ENCODE measurements around the gene KAT2A. TPM values are rescaled to one million over a fixed set of nuclear protein-coding genes. Genes with fewer than 3 reads are reported as not detected.
A peak's percentile ranks its signal among the peaks of the same experiment; 100 is the strongest.

The KAT2A gene
- polyA plus RNA-seq, 1 experiment: 25.2 TPM

GRCh38 chr17:42122371-42123303 lies 1.5 kb upstream of the KAT2A start, which contains the start of gene HSPB9:
HSPB9 (plus strand) TSS chr17:42122804; CDS start chr17:42122851, 47 bp downstream.
- H3K27me3 ChIP-seq (ENCODE audit: control insufficient read depth, insufficient read depth, low read length): no peaks in the 10 kb centered on the region
- ChIA-PET CTCF (interaction anchor here (0.9 to 1.6 kb wide), 2 partner anchors 14 to 55 kb away, joined by 3 read pairs; no protein-coding TSS in a partner anchor), POLR2A (no interaction called here)
- TF ChIP-seq CTCF (IDR thresholded peaks at IDR 0.05; ENCODE audit: insufficient read depth, low read depth, low read length): no peak
- H3K4me3 ChIP-seq (ENCODE audit: low read depth, low read length): no peak within 1 kb of the TSS
- peaks cover 17% of the 10 kb centered on the region for H3K36me3 ChIP-seq (ENCODE audit: control insufficient read depth, insufficient read depth, low read length)
- no peak for DNase-seq (ENCODE audit: low read depth)

- peak overlapping the region; percentile 69 for H3K4me3 ChIP-seq (ENCODE audit: low read depth, low read length)
- no peaks in the 10 kb centered on the region for H3K27me3 ChIP-seq (ENCODE audit: control insufficient read depth, insufficient read depth, low read length)
- DNase-seq (ENCODE audit: low read depth): no peak
- H3K36me3 ChIP-seq (ENCODE audit: control insufficient read depth, insufficient read depth, low read length): peaks cover 14% of the 10 kb centered on the region
- CTCF ChIA-PET: interaction anchor here (0.6 to 11.1 kb wide), 12 partner anchors 9 to 1952 kb away, joined by 3 to 163 read pairs (median 4); partner anchors contain the start of genes CNP, KCNH4 and NKIRAS2
- POLR2A ChIA-PET: no interaction called here
- TF ChIP-seq CTCF (IDR thresholded peaks at IDR 0.05; ENCODE audit: insufficient read depth, low read depth, low read length): no peak
Measured at GRCh38 chr17:42120161-42120769, 902 bp downstream of the KAT2A start.

DNA sequence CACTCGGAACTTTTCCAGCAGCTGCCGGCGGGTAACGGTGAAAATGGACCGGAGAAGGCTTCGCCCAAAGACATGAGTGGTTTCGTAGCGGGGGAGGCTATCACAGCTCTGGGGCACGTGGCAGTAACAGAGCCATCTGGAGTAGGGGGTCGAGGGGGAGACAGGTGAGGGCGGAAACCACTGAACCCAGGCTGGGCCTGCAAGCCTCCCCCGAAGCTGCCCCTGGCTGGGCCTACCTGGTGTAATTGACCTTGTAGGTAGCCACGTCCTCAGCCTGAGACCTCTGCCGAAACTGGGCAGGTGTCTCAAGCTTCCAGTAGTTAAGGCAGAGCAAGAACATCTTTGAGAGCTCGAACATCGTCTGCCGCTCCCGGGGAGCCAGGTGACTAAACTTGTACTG lies 1.9 kb downstream of the KAT2A start:
- ChIA-PET POLR2A (no interaction called here), CTCF (interaction anchor here (0.7 to 11.1 kb wide), 6 partner anchors 11 to 158 kb away, joined by 3 to 163 read pairs (median 22); partner anchors contain the start of genes CNP, KCNH4 and NKIRAS2)
- DNase-seq (ENCODE audit: low read depth): no peak
- Histone ChIP-seq H3K36me3 (ENCODE audit: control insufficient read depth, insufficient read depth, low read length) (peaks cover 13% of the 10 kb centered on the region), H3K27me3 (ENCODE audit: control insufficient read depth, insufficient read depth, low read length) (no peaks in the 10 kb centered on the region), H3K4me3 (ENCODE audit: low read depth, low read length) (no peak overlapping the region)
- no peak for TF ChIP-seq CTCF (IDR thresholded peaks at IDR 0.05; ENCODE audit: insufficient read depth, low read depth, low read length)

- ChIA-PET POLR2A (no interaction called here), CTCF (interaction anchor here (0.6 to 11.1 kb wide), 13 partner anchors 12 to 402 kb away, joined by 3 to 163 read pairs (median 3); partner anchors contain the start of genes CNP, DNAJC7, KCNH4 and NKIRAS2)
- no peak for DNase-seq (ENCODE audit: low read depth)
Measured at GRCh38 chr17:42118545-42118944, 2.6 kb downstream of the KAT2A start.

More at GRCh38 chr17:42118545-42118944, 2.6 kb downstream of the KAT2A start:
- Histone ChIP-seq H3K27me3 (ENCODE audit: control insufficient read depth, insufficient read depth, low read length) (no peaks in the 10 kb centered on the region), H3K4me3 (ENCODE audit: low read depth, low read length) (no peak overlapping the region), H3K36me3 (ENCODE audit: control insufficient read depth, insufficient read depth, low read length) (peaks cover 13% of the 10 kb centered on the region)
- peak; percentile 54 for TF ChIP-seq CTCF (IDR thresholded peaks at IDR 0.05; ENCODE audit: insufficient read depth, low read depth, low read length)
